Esophagus muscularis mucosa (tissue), 4 donors: ENCODE data around the gene NPC1. TPM values are rescaled to one million over a fixed set of nuclear protein-coding genes. Genes with fewer than 3 reads are reported as not detected.
"Not testable (repeated sequence)": the region's sequence is repeated elsewhere in the genome, so short reads cannot be mapped to it uniquely, and the experiment has no call there.

Experiments used
- DNase-seq: peaks from one replicate; pipeline ENCODE4 v3.0.0-alpha.2; 2017; ENCODE audit errors: extremely low spot score
- H3K27ac ChIP-seq, 4 donors: fragments of 200-600 bp; sonication (generic); replicated peaks in 1 of 4; 1 replicate in 3 of 4; 2 replicates in 1 of 4; pipeline ENCODE4 v1.5.1; 2016 to 2019; ENCODE audit warnings: mild to moderate bottlenecking in 1 of 4
- H3K27me3 ChIP-seq, 4 donors: fragments of 200-600 bp; sonication (generic); one replicate each; pipeline versions ENCODE4 v1.5.1 to v1.6.0; 2016 to 2019
- H3K36me3 ChIP-seq, 4 donors: fragments of 200-600 bp; sonication (generic); one replicate each; pipeline ENCODE4 v1.5.1; 2016 to 2019
- H3K4me1 ChIP-seq, 4 donors: fragments of 200-600 bp; sonication (generic); one replicate each; pipeline ENCODE4 v1.5.1; 2016 to 2019
- H3K4me3 ChIP-seq, 4 donors: fragments of 200-600 bp; sonication (generic); 1 replicate in 2 of 4; 2 replicates in 2 of 4; pipeline ENCODE4 v1.5.1; 2016 to 2019; ENCODE audit warnings: mild to moderate bottlenecking in 4 of 4, moderate library complexity in 1 of 4
- H3K9me3 ChIP-seq, 4 donors: fragments of 200-600 bp; sonication (generic); 1 replicate in 3 of 4; 2 replicates in 1 of 4; pipeline ENCODE4 v1.5.1; 2016 to 2019
- CTCF ChIP-seq, 3 experiments: fragments of 200-600 bp in 2 of 3; fragments of 450-650 bp in 1 of 3; sonication (generic) in 2 of 3; IDR thresholded peaks; one replicate each; pipeline ENCODE4 v1.5.1; 2017 to 2019; ENCODE audit warnings: antibody characterized with exemption in 3 of 3, mild to moderate bottlenecking in 2 of 3, moderate library complexity in 1 of 3
- EP300 ChIP-seq: sonication (generic); formaldehyde crosslinking; IDR thresholded peaks from one replicate; pipeline ENCODE4 v1.6.1; 2017; ENCODE audit warnings: antibody characterized with exemption
- POLR2A ChIP-seq: fragments of 450-650 bp; IDR thresholded peaks from one replicate; pipeline ENCODE4 v1.6.1; 2017; ENCODE audit warnings: antibody characterized with exemption, moderate library complexity, mild to moderate bottlenecking, low read depth
- POLR2AphosphoS5 ChIP-seq, 2 donors: sonication (generic); formaldehyde crosslinking; IDR thresholded peaks; one replicate each; pipeline ENCODE4 v1.6.1; 2017; ENCODE audit warnings: antibody characterized with exemption in 2 of 2
- WGBS: methylation state at CpG from one replicate; pipeline ENCODE4 v1.1.5; 2018; 5-methylcytosine and 5-hydroxymethylcytosine counted together
- intact Hi-C: fragments of 100-400 bp; cut with DNase I; formaldehyde crosslinking; loops from one replicate; pipeline ENCODE4 v1.15.1; 2023
- total RNA-seq, 4 donors: library from RNA; depleted of rRNA; stranded (reverse); fragments of >200 nt; gene quantifications; one replicate each; pipeline versions ENCODE4 v1.1.0 to v1.2.1, GENCODE V29; 2016

The NPC1 gene
- total RNA-seq, 4 donors from 2014 or later = 39.9 to 63.7 (median 45.6) TPM

DNA sequence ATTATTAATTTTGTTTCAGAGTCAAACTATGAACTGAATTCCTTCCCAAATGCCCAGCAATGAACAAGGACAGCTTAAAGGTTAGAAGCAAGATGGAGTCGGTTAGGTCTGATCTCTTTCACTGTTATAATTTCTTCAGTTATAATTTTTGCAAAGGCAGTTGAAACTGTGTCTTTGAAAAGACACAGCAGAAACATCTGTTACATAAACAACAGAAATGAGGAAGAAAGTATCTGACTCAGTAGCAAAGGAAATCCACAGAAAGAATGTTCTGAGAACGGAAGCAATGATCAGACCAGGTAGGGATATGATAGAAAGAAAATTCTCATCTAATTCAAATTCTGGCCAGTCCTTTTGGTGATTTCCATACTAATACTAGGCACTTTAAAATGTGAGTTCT is 88.2 kb downstream of the NPC1 start:
- no peak overlapping the region for H3K27ac ChIP-seq
- H3K36me3 ChIP-seq = no peaks in the 10 kb centered on the region
- no peak overlapping the region for H3K4me3 ChIP-seq
- no peak for DNase-seq
- WGBS = 75% methylated on average over 2 of the region's 2 CpGs
- H3K9me3 ChIP-seq = no peaks in the 10 kb centered on the region
- no peak for TF ChIP-seq EP300
- no peak for TF ChIP-seq POLR2A
- no peak for TF ChIP-seq POLR2AphosphoS5 (IDR thresholded peaks at IDR 0.05)
- no peak for TF ChIP-seq CTCF (IDR thresholded peaks at IDR 0.05)
- H3K27me3 ChIP-seq = no peaks in the 10 kb centered on the region
- H3K4me1 ChIP-seq = peaks cover 6 to 25% (median 20%) of the 10 kb centered on the region in 4 donors
- intact Hi-C loops = no loop called here

- no peak overlapping the region for H3K27ac ChIP-seq
- peaks cover 0 to 14% (median 11%) of the 10 kb centered on the region in 4 donors for H3K4me1 ChIP-seq
- TF ChIP-seq CTCF (IDR thresholded peaks at IDR 0.05) (no peak), EP300 (no peak), POLR2AphosphoS5 (IDR thresholded peaks at IDR 0.05) (no peak), POLR2A (no peak)
- H3K27me3 ChIP-seq = no peaks in the 10 kb centered on the region
- no peak overlapping the region for H3K4me3 ChIP-seq
- no peak for DNase-seq
- no peaks in the 10 kb centered on the region for H3K9me3 ChIP-seq
- no peaks in the 10 kb centered on the region for H3K36me3 ChIP-seq
- intact Hi-C loops = no loop called here
- 36% methylated on average over 9 of the region's 12 CpGs for WGBS
Observed at GRCh38 chr18:23495723-23496440, 90.4 kb downstream of the NPC1 start.

DNA sequence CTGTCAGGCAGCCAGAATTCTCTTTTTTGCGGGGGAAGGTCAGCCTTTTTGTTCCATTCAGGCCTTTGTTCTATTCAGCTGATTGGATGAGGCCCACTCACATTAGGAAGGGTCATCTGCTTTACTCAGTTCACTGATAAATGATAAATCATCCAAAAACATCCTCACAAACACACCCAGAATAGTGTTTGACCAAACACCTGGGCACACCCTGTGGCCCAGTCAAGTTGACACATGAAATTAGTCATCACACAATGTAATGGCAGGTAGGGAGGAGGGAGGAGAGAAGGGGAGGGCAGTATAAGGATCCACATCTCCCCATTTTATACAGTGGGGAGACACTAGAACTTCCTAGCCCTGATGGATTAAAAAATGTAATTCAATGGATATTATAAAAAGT is 91.3 kb downstream of the NPC1 start:
- no peaks in the 10 kb centered on the region for H3K27me3 ChIP-seq
- H3K4me1 ChIP-seq = peaks cover 0 to 14% (median 11%) of the 10 kb centered on the region in 4 donors
- H3K27ac ChIP-seq = no peak overlapping the region
- DNase-seq = no peak
- no peaks in the 10 kb centered on the region for H3K36me3 ChIP-seq
- intact Hi-C loops = no loop called here
- no peak for TF ChIP-seq POLR2AphosphoS5 (IDR thresholded peaks at IDR 0.05)
- no peak for TF ChIP-seq POLR2A
- TF ChIP-seq EP300 = no peak
- TF ChIP-seq CTCF (IDR thresholded peaks at IDR 0.05) = no peak
- WGBS = 88% methylated on average over 1 of the region's 1 CpG
- no peaks in the 10 kb centered on the region for H3K9me3 ChIP-seq
- H3K4me3 ChIP-seq = no peak overlapping the region

- no peak overlapping the region for H3K27ac ChIP-seq
- H3K27me3 ChIP-seq = no peaks in the 10 kb centered on the region
- H3K4me1 ChIP-seq = peaks cover 0 to 9% (median 3%) of the 10 kb centered on the region in 4 donors
- no peak for DNase-seq
- TF ChIP-seq POLR2A (no peak), POLR2AphosphoS5 (IDR thresholded peaks at IDR 0.05) (no peak), CTCF (IDR thresholded peaks at IDR 0.05) (no peak), EP300 (no peak)
- no peak overlapping the region for H3K4me3 ChIP-seq
- no peaks in the 10 kb centered on the region for H3K36me3 ChIP-seq
- intact Hi-C loops = no loop called here
- H3K9me3 ChIP-seq = no peaks in the 10 kb centered on the region
- WGBS = 87% methylated on average over 1 of the region's 1 CpG
Observed at GRCh38 chr18:23493654-23494053, 92.7 kb downstream of the NPC1 start.

GRCh38 chr18:23489586-23489985 is 96.7 kb downstream of the NPC1 start:
- WGBS = 72% methylated on average over 5 of the region's 5 CpGs

More at GRCh38 chr18:23489586-23489985, 96.7 kb downstream of the NPC1 start:
- H3K36me3 ChIP-seq, DNase-seq, H3K9me3 ChIP-seq, H3K27me3 ChIP-seq, H3K4me3 ChIP-seq, intact Hi-C loops, H3K27ac ChIP-seq: not testable (repeated sequence)
- H3K4me1 ChIP-seq = peaks cover 0 to 20% (median 13%) of the 10 kb centered on the region in 4 donors
